Measurements from ENCODE around the gene ABCG8. TPM values are rescaled to one million over a fixed set of nuclear protein-coding genes. Genes with fewer than 3 reads are reported as not detected.
A peak's percentile ranks its signal among the peaks of the same experiment; 100 is the strongest.
"Not testable (repeated sequence)": the region's sequence is repeated elsewhere in the genome, so short reads cannot be mapped to it uniquely, and the experiment has no call there.

Gene ABCG8
- total RNA-seq, 1 donor from 2014 or later, result 121 TPM

GRCh38 chr2:43899589-43899988 is 60.8 kb downstream of the ABCG8 start:
- DNase-seq (ENCODE audit: low spot score) (no peak), ATAC-seq (no peak)

- DNase-seq (ENCODE audit: low spot score), result no peak
- no peak for ATAC-seq
These were observed 66.6 kb downstream of the ABCG8 start for GRCh38 chr2:43905371-43905803.

GRCh38 chr2:43905871-43906270 is 67.1 kb downstream of the ABCG8 start:
- ATAC-seq (no peak), DNase-seq (ENCODE audit: low spot score) (no peak)

GRCh38 chr2:43906448-43907109 is 67.8 kb downstream of the ABCG8 start:
- DNase-seq (ENCODE audit: low spot score) (no peak), ATAC-seq (peak; percentile 81)

- not testable (repeated sequence) for ATAC-seq; DNase-seq (ENCODE audit: low spot score)
These were observed 72.5 kb downstream of the ABCG8 start for GRCh38 chr2:43911136-43911790.

- ATAC-seq (no peak), DNase-seq (ENCODE audit: low spot score) (no peak)
These were observed 85.7 kb downstream of the ABCG8 start for GRCh38 chr2:43924463-43924862.

- DNase-seq (ENCODE audit: low spot score) (no peak), ATAC-seq (no peak)
These were observed 86.7 kb downstream of the ABCG8 start for GRCh38 chr2:43925431-43925830.

GRCh38 chr2:43927442-43927841 is 88.7 kb downstream of the ABCG8 start:
- ATAC-seq (no peak), DNase-seq (ENCODE audit: low spot score) (no peak)

GRCh38 chr2:43931293-43931692 is 92.5 kb downstream of the ABCG8 start:
- DNase-seq (ENCODE audit: low spot score) (no peak), ATAC-seq (no peak)

Other genes with a start within 250 kb of the ABCG8 start
- 20.0 TPM for gene THADA, start 242.9 kb upstream of the ABCG8 start, total RNA-seq
- gene PLEKHH2, start 201.7 kb upstream of the ABCG8 start, total RNA-seq, result 1.6 TPM
- not detected for gene C1GALT1C1L, start 162.5 kb upstream of the ABCG8 start, total RNA-seq
- 5.1 TPM for gene DYNC2LI1, start 64.9 kb upstream of the ABCG8 start, total RNA-seq
- gene ABCG5, start 132 bp upstream of the ABCG8 start, total RNA-seq, result 57.0 TPM
- gene LRPPRC, start 157.0 kb downstream of the ABCG8 start, total RNA-seq, result 38.4 TPM